Keratinocyte (primary cell): ENCODE results near the gene MUL1. TPM values are rescaled to one million over a fixed set of nuclear protein-coding genes. Genes with fewer than 3 reads are reported as not detected.
A peak's percentile ranks its signal among the peaks of the same experiment; 100 is the strongest.

Source experiments
- DNase-seq: peaks from one replicate; pipeline ENCODE4 v3.0.0-alpha.2; 2011; ENCODE audit warnings: low read depth, missing footprints, low spot score
- FAIRE-seq: peaks from 2 replicates; lab custom pipeline; 2011; peaks lifted over from hg19 to GRCh38; lab: Jason Lieb, UNC
- H2AFZ ChIP-seq: 2 replicates; pipeline ENCODE4 v1.6.0; 2012; ENCODE audit warnings: low read length, control low read depth, inconsistent platforms; ENCODE audit not compliant: control insufficient read depth
- H3K27ac ChIP-seq: 2 replicates; pipeline ENCODE4 v1.5.1; 2011; ENCODE audit warnings: low read length; ENCODE audit not compliant: control insufficient read depth, insufficient read depth
- H3K27me3 ChIP-seq: 3 replicates; pipeline ENCODE4 v1.6.0; 2011; ENCODE audit warnings: low read length; ENCODE audit not compliant: control insufficient read depth, insufficient read depth; ENCODE audit errors: extremely low read depth
- H3K36me3 ChIP-seq, 2 experiments: 2 replicates in 1 of 2; 3 replicates in 1 of 2; pipeline ENCODE4 v1.5.1; 2011; ENCODE audit warnings: low read length in 2 of 2, mild to moderate bottlenecking in 1 of 2; ENCODE audit not compliant: control insufficient read depth in 2 of 2, insufficient read depth in 2 of 2; ENCODE audit errors: extremely low read depth in 1 of 2
- H3K4me1 ChIP-seq: 3 replicates; pipeline ENCODE4 v1.5.1; 2011; ENCODE audit warnings: low read length; ENCODE audit not compliant: control insufficient read depth, insufficient read depth; ENCODE audit errors: extremely low read depth
- H3K4me2 ChIP-seq: 3 replicates; pipeline ENCODE4 v1.6.0; 2011; ENCODE audit warnings: low read depth, low read length; ENCODE audit not compliant: control insufficient read depth, insufficient read depth; ENCODE audit errors: extremely low read depth
- H3K4me3 ChIP-seq, 3 experiments: fragments of 200-600 bp in 1 of 3; sonication (generic) in 1 of 3; 2 replicates in 2 of 3; 3 replicates in 1 of 3; pipeline ENCODE4 v1.5.1; 2011 to 2016; ENCODE audit warnings: low read length in 3 of 3, mild to moderate bottlenecking in 3 of 3, control low read depth in 2 of 3, inconsistent platforms in 1 of 3, low read depth in 1 of 3, mixed read lengths in 1 of 3, mixed run types in 1 of 3, moderate library complexity in 1 of 3; ENCODE audit not compliant: control insufficient read depth in 2 of 3, insufficient read depth in 2 of 3; ENCODE audit errors: extremely low read depth in 1 of 3
- H3K79me2 ChIP-seq: 2 replicates; pipeline ENCODE4 v1.6.0; 2012; ENCODE audit warnings: low read length; ENCODE audit not compliant: control insufficient read depth, insufficient read depth
- H3K9ac ChIP-seq: 3 replicates; pipeline ENCODE4 v1.6.0; 2011; ENCODE audit warnings: low read length; ENCODE audit not compliant: control insufficient read depth, insufficient read depth; ENCODE audit errors: extremely low read depth
- H3K9me1 ChIP-seq: 3 replicates; pipeline ENCODE4 v1.6.0; 2011; ENCODE audit warnings: low read length; ENCODE audit not compliant: control insufficient read depth, insufficient read depth; ENCODE audit errors: extremely low read depth
- H3K9me3 ChIP-seq: 2 replicates; pipeline ENCODE4 v1.5.1; 2012; ENCODE audit warnings: low read depth, low read length; ENCODE audit not compliant: control insufficient read depth
- H4K20me1 ChIP-seq: 3 replicates; pipeline ENCODE4 v1.6.0; 2011; ENCODE audit warnings: low read length; ENCODE audit not compliant: control insufficient read depth, insufficient read depth; ENCODE audit errors: extremely low read depth
- EZH2 ChIP-seq: IDR thresholded peaks from one replicate; pipeline ENCODE4 v1.6.1; 2012; ENCODE audit warnings: inconsistent platforms, mild to moderate bottlenecking, low read length, moderate library complexity
- dilution Hi-C: fragments of 300-500 bp; cut with MboI; formaldehyde crosslinking; loops from one replicate; pipeline ENCODE4 v1.7.0; 2020; ENCODE audit warnings: low sequenced_read_pairs; ENCODE audit not compliant: extremely low pct_ligation_motif_present
- polyA plus RNA-seq, 5 experiments: library from polyadenylated mRNA; depleted of rRNA in 3 of 5; stranded (reverse) in 3 of 5; stranded (forward) in 1 of 5; unstranded in 1 of 5; fragments of >200 nt; gene quantifications; 1 replicate in 1 of 5; 2 replicates in 3 of 5; 3 replicates in 1 of 5; pipeline versions ENCODE4 v1.2.1 to v1.2.3, GENCODE V29; 2011 to 2012; ENCODE audit warnings: missing spikeins in 2 of 5, low read depth in 1 of 5, low replicate concordance in 1 of 5
- TF ChIP-seq, protein P1 (sequence below), 3 experiments: IDR thresholded peaks in 1 of 3; conservative IDR thresholded peaks in 1 of 3; optimal IDR thresholded peaks in 1 of 3; 2 replicates in 2 of 3; 3 replicates in 1 of 3; pipeline versions ENCODE3 to v1.5.1; 2011; ENCODE audit warnings: low read length in 3 of 3, mild to moderate bottlenecking in 3 of 3, moderate library complexity in 2 of 3, control low read depth in 1 of 3, inconsistent platforms in 1 of 3; ENCODE audit not compliant: insufficient read depth in 2 of 3; ENCODE audit errors: extremely low read depth in 1 of 3

MUL1 gene
- polyA plus RNA-seq, 1 donor (not counting 4 experiments of a cell fraction or from before 2014, with no cell fraction given) = 28.2 TPM

DNA sequence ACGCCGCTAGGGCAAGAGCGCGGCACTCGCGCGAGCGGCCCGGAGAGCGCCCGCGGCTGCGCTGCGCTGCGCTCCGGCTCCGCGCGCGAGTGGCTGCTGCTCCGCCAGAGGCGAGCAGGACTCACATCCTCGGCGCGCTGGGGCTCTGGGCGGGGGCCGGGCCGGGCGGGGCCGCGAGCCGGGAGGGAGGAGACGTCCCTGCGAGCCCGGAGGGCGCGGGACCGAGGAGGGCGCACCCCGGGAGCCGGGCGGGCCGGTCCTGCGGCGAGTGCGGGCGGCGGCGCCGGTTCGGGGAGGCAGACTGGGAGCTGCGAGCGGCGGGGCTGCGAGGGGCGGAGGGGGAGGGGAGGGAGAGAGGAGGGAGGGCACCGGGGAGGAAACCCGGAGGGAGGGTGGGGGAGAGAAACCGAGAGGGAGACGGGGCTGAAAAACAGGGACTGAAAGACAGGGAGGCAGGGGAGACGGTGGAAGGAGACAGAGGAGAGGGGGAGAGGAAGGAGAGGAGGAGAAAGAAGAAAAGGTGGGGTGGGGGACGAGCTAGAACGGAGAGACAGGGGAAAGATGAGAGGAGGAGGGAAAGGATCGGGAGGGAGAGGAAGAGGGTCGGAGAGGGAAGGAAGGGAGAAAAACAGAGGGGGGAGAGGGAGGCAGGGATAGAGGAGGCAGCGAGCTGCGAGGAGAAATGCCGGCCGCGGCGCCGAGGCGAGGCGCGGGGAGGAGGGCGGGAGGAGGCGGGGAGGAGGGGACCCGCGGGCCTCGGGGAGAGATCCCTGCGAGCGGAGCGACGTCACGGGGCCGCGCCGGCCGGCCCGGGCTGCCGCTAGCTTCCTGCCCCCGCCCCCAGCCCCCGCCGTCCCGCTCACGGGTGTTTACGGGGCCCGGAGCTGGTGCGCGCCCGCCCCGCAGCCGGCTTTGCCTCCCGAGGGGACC is 22.2 kb downstream of the MUL1 start, which contains the start of gene CAMK2N1:
CAMK2N1 (minus strand) TSS at position 684 of the 930 bp plus-strand sequence. CDS start 831 bp downstream, outside the sequence.
- Histone ChIP-seq H3K27me3 (no peaks in the 10 kb centered on the region), H3K9me1 (no peaks in the 10 kb centered on the region), H3K9ac (peak within 1 kb of the TSS; percentile 94), H3K4me3 (peak within 1 kb of the TSS; percentile 78 to 96 (median 85)), H3K9me3 (no peaks in the 10 kb centered on the region), H3K79me2 (peaks cover 24% of the 10 kb centered on the region), H3K4me1 (peaks cover 27% of the 10 kb centered on the region), H2AFZ (peak within 1 kb of the TSS; percentile 68), H3K36me3 (no peaks in the 10 kb centered on the region), H3K4me2 (peak within 1 kb of the TSS; percentile 78), H4K20me1 (peaks cover 14% of the 10 kb centered on the region), H3K27ac (peak within 1 kb of the TSS; percentile 90)
- FAIRE-seq (no peak), DNase-seq (no peak)
- TF ChIP-seq, protein P1, sequence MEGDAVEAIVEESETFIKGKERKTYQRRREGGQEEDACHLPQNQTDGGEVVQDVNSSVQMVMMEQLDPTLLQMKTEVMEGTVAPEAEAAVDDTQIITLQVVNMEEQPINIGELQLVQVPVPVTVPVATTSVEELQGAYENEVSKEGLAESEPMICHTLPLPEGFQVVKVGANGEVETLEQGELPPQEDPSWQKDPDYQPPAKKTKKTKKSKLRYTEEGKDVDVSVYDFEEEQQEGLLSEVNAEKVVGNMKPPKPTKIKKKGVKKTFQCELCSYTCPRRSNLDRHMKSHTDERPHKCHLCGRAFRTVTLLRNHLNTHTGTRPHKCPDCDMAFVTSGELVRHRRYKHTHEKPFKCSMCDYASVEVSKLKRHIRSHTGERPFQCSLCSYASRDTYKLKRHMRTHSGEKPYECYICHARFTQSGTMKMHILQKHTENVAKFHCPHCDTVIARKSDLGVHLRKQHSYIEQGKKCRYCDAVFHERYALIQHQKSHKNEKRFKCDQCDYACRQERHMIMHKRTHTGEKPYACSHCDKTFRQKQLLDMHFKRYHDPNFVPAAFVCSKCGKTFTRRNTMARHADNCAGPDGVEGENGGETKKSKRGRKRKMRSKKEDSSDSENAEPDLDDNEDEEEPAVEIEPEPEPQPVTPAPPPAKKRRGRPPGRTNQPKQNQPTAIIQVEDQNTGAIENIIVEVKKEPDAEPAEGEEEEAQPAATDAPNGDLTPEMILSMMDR (optimal IDR thresholded peaks at IDR 0.05 in 1 of 3, IDR thresholded peaks at IDR 0.05 in 1 of 3, conservative IDR thresholded peaks at IDR 0.05 in 1 of 3; ENCODE audit: extremely low read depth in 1 of 3, insufficient read depth in 2 of 3, low read length in 3 of 3) = no peak
- TF ChIP-seq EZH2 = no peak
- dilution Hi-C loops = no loop called here

DNA sequence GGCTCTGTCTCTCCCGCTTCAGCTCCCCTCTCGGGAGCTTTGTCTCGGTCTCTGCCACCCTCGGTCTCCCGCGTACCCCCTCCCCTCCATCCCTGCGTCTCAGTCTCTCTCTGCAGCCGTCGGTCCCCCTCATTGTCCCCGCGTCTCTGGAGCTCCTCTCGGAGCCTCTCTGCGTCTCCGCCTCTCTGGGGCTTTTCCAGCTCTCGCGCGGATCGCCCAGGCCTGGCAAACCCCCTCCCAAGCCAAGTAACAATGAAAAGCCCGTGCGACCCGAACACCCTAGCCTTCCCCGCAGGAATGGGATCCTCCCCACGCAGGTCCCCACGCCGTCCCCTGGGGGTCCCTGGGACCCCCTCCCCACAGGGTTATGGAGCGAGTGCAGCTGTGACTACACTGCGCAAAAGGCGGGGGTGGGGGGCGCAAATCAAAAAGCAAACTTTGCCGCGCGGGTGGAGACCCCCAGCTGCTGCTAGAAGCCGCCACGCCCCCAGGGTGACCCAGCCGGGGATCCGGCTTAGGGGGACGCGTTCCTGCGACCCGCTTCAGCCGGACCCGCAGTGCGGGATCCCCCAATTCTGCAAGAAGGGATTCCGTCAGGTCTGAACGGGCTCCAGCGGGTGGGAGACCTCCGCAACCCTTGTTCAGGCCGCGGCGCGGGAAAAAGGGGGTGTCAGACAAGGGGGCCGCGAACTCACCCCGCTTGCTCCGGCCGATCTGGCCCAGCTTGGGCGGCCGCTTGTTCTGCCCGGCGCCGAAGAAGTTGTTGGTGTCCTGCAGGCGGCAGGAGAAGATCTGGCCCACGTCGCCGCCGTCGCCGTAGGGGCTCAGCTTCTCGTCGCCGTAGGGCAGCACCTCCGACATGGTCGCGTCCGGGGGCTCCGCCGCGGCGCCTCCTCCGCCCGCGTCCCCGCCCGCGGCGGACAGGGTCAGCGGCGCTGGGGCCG is 23.2 kb downstream of the MUL1 start:
- Histone ChIP-seq H2AFZ (no peak overlapping the region), H3K27ac (peak overlapping the region; percentile 90), H3K9me1 (peaks cover 3% of the 10 kb centered on the region), H4K20me1 (peaks cover 18% of the 10 kb centered on the region), H3K9me3 (no peaks in the 10 kb centered on the region), H3K79me2 (peaks cover 24% of the 10 kb centered on the region), H3K9ac (peak overlapping the region; percentile 94), H3K4me1 (peaks cover 29% of the 10 kb centered on the region), H3K36me3 (no peaks in the 10 kb centered on the region), H3K4me3 (peak overlapping the region; percentile 78 to 96 (median 85)), H3K4me2 (peak overlapping the region; percentile 70), H3K27me3 (no peaks in the 10 kb centered on the region)
- DNase-seq (no peak), FAIRE-seq (no peak)
- dilution Hi-C loops = no loop called here
- TF ChIP-seq, protein P1 (optimal IDR thresholded peaks at IDR 0.05 in 1 of 3, IDR thresholded peaks at IDR 0.05 in 1 of 3, conservative IDR thresholded peaks at IDR 0.05 in 1 of 3; ENCODE audit: extremely low read depth in 1 of 3, insufficient read depth in 2 of 3, low read length in 3 of 3) = no peak
- TF ChIP-seq EZH2 = no peak
